H9 (cell line): ENCODE results near the gene CD300LG. TPM values are rescaled to one million over a fixed set of nuclear protein-coding genes. Genes with fewer than 3 reads are reported as not detected.

ENCODE experiments used
- DNase-seq: peaks from one replicate; pipeline ENCODE4 v3.0.0-alpha.2; 2017
- H2AFZ ChIP-seq: one replicate; pipeline ENCODE4 v1.6.1; 2013; ENCODE audit warnings: mild to moderate bottlenecking, low read length, control low read depth, moderate library complexity
- H2AK5ac ChIP-seq: 2 replicates; pipeline ENCODE4 v1.6.1; 2013; ENCODE audit warnings: low read length, control low read depth, mixed read lengths; ENCODE audit not compliant: insufficient read length
- H2BK120ac ChIP-seq: one replicate; pipeline ENCODE4 v1.6.1; 2013; ENCODE audit warnings: low read depth, mild to moderate bottlenecking, low read length, control low read depth, inconsistent platforms; ENCODE audit not compliant: poor library complexity, severe bottlenecking
- H2BK12ac ChIP-seq: 2 replicates; pipeline ENCODE4 v1.6.1; 2013; ENCODE audit warnings: low read length, control low read depth, mixed read lengths, low read depth; ENCODE audit not compliant: insufficient read length
- H2BK15ac ChIP-seq: 2 replicates; pipeline ENCODE4 v1.6.1; 2013; ENCODE audit warnings: low read depth, low read length, control low read depth
- H2BK20ac ChIP-seq: one replicate; pipeline ENCODE4 v1.6.1; 2013; ENCODE audit warnings: low read depth, mild to moderate bottlenecking, low read length, control low read depth, inconsistent platforms; ENCODE audit not compliant: poor library complexity, severe bottlenecking
- H2BK5ac ChIP-seq: 2 replicates; pipeline ENCODE4 v1.6.1; 2013; ENCODE audit warnings: low read length, control low read depth, mixed read lengths; ENCODE audit not compliant: insufficient read length
- H3K14ac ChIP-seq: 2 replicates; pipeline ENCODE4 v1.6.1; 2013; ENCODE audit warnings: low read length, control low read depth; ENCODE audit not compliant: insufficient read depth
- H3K18ac ChIP-seq: 2 replicates; pipeline ENCODE4 v1.6.1; 2013; ENCODE audit warnings: low read depth, mild to moderate bottlenecking, mixed read lengths, low read length, control low read depth; ENCODE audit not compliant: insufficient read length
- H3K23ac ChIP-seq: 2 replicates; pipeline ENCODE4 v1.6.1; 2013; ENCODE audit warnings: low read length, control low read depth, mixed read lengths, low read depth; ENCODE audit not compliant: insufficient read length
- H3K23me2 ChIP-seq: 2 replicates; pipeline ENCODE4 v1.6.1; 2013; ENCODE audit warnings: low read depth, mild to moderate bottlenecking, mixed read lengths, low read length, control low read depth; ENCODE audit not compliant: insufficient read length, poor library complexity, severe bottlenecking
- H3K27ac ChIP-seq: 2 replicates; pipeline ENCODE4 v1.5.1; 2013; ENCODE audit warnings: low read length, control low read depth, mixed read lengths, low read depth; ENCODE audit not compliant: insufficient read length
- H3K27me3 ChIP-seq: 2 replicates; pipeline ENCODE4 v1.6.1; 2013; ENCODE audit warnings: low read length, control low read depth, inconsistent platforms; ENCODE audit not compliant: insufficient read depth
- H3K4ac ChIP-seq: 2 replicates; pipeline ENCODE4 v1.6.1; 2013; ENCODE audit warnings: low read depth, mild to moderate bottlenecking, control low read depth, inconsistent platforms, low read length, moderate library complexity
- H3K4me1 ChIP-seq: 2 replicates; pipeline ENCODE4 v1.6.1; 2013; ENCODE audit warnings: low read length, control low read depth, inconsistent platforms; ENCODE audit not compliant: insufficient read depth
- H3K4me2 ChIP-seq: 2 replicates; pipeline ENCODE4 v1.6.1; 2013; ENCODE audit warnings: low read length, control low read depth, mixed read lengths; ENCODE audit not compliant: insufficient read length, insufficient read depth
- H3K56ac ChIP-seq: 2 replicates; pipeline ENCODE4 v1.6.1; 2013; ENCODE audit warnings: low read depth, mild to moderate bottlenecking, mixed read lengths, low read length, control low read depth; ENCODE audit not compliant: insufficient read length
- H3K79me1 ChIP-seq: 2 replicates; pipeline ENCODE4 v1.6.1; 2013; ENCODE audit warnings: low read depth, mild to moderate bottlenecking, moderate library complexity, low read length, control low read depth, inconsistent platforms; ENCODE audit not compliant: insufficient read depth, poor library complexity, severe bottlenecking
- H3K79me2 ChIP-seq: 2 replicates; pipeline ENCODE4 v1.6.1; 2013; ENCODE audit warnings: low read length, control low read depth, inconsistent platforms; ENCODE audit not compliant: insufficient read depth
- H3K9ac ChIP-seq: 2 replicates; pipeline ENCODE4 v1.6.1; 2013; ENCODE audit warnings: low read length, control low read depth, mixed read lengths; ENCODE audit not compliant: insufficient read length; ENCODE audit errors: extremely low read depth
- H3K9me3 ChIP-seq: one replicate; pipeline ENCODE4 v1.6.1; 2013; ENCODE audit warnings: low read depth, low read length, inconsistent platforms; ENCODE audit not compliant: control insufficient read depth
- H3T11ph ChIP-seq: one replicate; pipeline ENCODE4 v1.6.1; 2013; ENCODE audit warnings: mild to moderate bottlenecking, low read length, control low read depth, inconsistent platforms
- H4K20me1 ChIP-seq: one replicate; pipeline ENCODE4 v1.6.1; 2013; ENCODE audit not compliant: control insufficient read depth, insufficient read length, insufficient read depth
- H4K5ac ChIP-seq: 2 replicates; pipeline ENCODE4 v1.6.1; 2013; ENCODE audit warnings: low read depth, mild to moderate bottlenecking, mixed read lengths, low read length, control low read depth; ENCODE audit not compliant: insufficient read length
- H4K8ac ChIP-seq: replicated peaks from 2 replicates; pipeline ENCODE4 v1.6.1; 2013; ENCODE audit warnings: low read length, control low read depth, mixed read lengths, low read depth; ENCODE audit not compliant: insufficient read length
- H4K91ac ChIP-seq: 2 replicates; pipeline ENCODE4 v1.6.1; 2013; ENCODE audit warnings: low read depth, mild to moderate bottlenecking, moderate library complexity, mixed read lengths, low read length, control low read depth; ENCODE audit not compliant: insufficient read length
- H3K27ac Mint-ChIP-seq, 3 experiments: 2 replicates in 2 of 3; 3 replicates in 1 of 3; pipeline ENCODE4 v1.8.0; 2020 to 2021; ENCODE audit warnings: mixed read lengths in 3 of 3, mild to moderate bottlenecking in 1 of 3, moderate library complexity in 1 of 3
- H3K27me3 Mint-ChIP-seq: 2 replicates; pipeline ENCODE4 v1.8.0; 2021; ENCODE audit warnings: low read depth, mild to moderate bottlenecking, moderate library complexity, mixed read lengths
- H3K36me3 Mint-ChIP-seq, 3 experiments: 2 replicates in 2 of 3; 3 replicates in 1 of 3; pipeline ENCODE4 v1.8.0; 2020 to 2021; ENCODE audit warnings: low read depth in 3 of 3, mixed read lengths in 3 of 3; ENCODE audit not compliant: insufficient read depth in 1 of 3
- H3K4me1 Mint-ChIP-seq, 2 experiments: 2 replicates each; pipeline ENCODE4 v1.8.0; 2020; ENCODE audit warnings: mixed read lengths in 2 of 2
- H3K4me3 Mint-ChIP-seq, 2 experiments: 2 replicates in 1 of 2; 3 replicates in 1 of 2; pipeline ENCODE4 v1.8.0; 2020 to 2021; ENCODE audit warnings: mild to moderate bottlenecking in 2 of 2, mixed read lengths in 2 of 2, moderate library complexity in 1 of 2
- H3K9me3 Mint-ChIP-seq, 2 experiments: 2 replicates in 1 of 2; 3 replicates in 1 of 2; pipeline ENCODE4 v1.8.0; 2020; ENCODE audit warnings: mild to moderate bottlenecking in 2 of 2, mixed read lengths in 2 of 2, moderate library complexity in 1 of 2
- WGBS: extraction: QIAGEN DNeasy Blood & Tissue Kit; methylation state at CpG from one replicate; pipeline ENCODE4 v1.1.7; 2013; ENCODE audit warnings: missing lambda C conversion rate, low lambda C conversion rate, mixed read lengths; ENCODE audit not compliant: insufficient read length; ENCODE audit errors: extremely low coverage; 5-methylcytosine and 5-hydroxymethylcytosine counted together
- total RNA-seq: library from RNA; stranded (reverse); gene quantifications from 2 replicates; pipeline ENCODE4 v1.2.1, GENCODE V29; 2021
- TF ChIP-seq, protein P1 (sequence below): fragments of 200-600 bp; sonication (generic); conservative IDR thresholded peaks from 3 replicates; pipeline ENCODE4 v1.8.0; 2021; ENCODE audit warnings: antibody characterized with exemption, mild to moderate bottlenecking

Gene CD300LG
- total RNA-seq, 1 experiment from 2014 or later = not detected

DNA sequence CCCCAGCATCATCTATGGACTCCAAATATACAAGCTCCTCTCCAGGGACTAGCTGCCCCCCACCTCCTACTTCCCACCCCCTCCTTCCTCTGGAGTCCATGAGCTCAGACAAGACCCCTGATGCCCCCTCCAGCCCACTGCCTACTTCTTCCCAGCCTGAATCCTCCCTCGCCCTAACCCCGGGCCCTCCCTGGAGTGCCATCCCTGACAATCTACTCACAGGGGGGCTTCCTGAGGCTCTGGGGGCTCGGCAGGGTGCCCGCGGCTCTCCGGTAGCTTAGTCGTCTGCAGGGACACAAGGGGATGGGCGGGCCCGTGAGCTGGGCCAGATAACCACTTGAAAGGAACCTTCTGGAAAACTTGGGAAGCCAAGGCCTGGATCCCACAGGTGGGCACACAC, 29.1 kb upstream of the CD300LG start:
- TF ChIP-seq, protein P1, sequence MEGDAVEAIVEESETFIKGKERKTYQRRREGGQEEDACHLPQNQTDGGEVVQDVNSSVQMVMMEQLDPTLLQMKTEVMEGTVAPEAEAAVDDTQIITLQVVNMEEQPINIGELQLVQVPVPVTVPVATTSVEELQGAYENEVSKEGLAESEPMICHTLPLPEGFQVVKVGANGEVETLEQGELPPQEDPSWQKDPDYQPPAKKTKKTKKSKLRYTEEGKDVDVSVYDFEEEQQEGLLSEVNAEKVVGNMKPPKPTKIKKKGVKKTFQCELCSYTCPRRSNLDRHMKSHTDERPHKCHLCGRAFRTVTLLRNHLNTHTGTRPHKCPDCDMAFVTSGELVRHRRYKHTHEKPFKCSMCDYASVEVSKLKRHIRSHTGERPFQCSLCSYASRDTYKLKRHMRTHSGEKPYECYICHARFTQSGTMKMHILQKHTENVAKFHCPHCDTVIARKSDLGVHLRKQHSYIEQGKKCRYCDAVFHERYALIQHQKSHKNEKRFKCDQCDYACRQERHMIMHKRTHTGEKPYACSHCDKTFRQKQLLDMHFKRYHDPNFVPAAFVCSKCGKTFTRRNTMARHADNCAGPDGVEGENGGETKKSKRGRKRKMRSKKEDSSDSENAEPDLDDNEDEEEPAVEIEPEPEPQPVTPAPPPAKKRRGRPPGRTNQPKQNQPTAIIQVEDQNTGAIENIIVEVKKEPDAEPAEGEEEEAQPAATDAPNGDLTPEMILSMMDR = no peak
- no peaks in the 10 kb centered on the region for H3K79me2 ChIP-seq
- H3K56ac ChIP-seq = no peak overlapping the region
- H3K9me3 Mint-ChIP-seq = no peaks in the 10 kb centered on the region
- no peak overlapping the region for H4K8ac ChIP-seq
- no peak overlapping the region for H4K91ac ChIP-seq
- H3K36me3 Mint-ChIP-seq = peaks cover 0 to 7% (median 0%) of the 10 kb centered on the region in 3 experiments; a peak in 4 of 7 replicates
- no peaks in the 10 kb centered on the region for H3K9me3 ChIP-seq
- H2BK120ac ChIP-seq = no peak overlapping the region
- H2BK15ac ChIP-seq = no peak overlapping the region
- no peak overlapping the region for H3K27ac ChIP-seq
- H2BK20ac ChIP-seq = no peak overlapping the region
- H3K4me3 Mint-ChIP-seq = no peak overlapping the region; a peak in 1 of 5 replicates
- WGBS = no CpG with 5 or more reads among the region's 9 CpGs
- H3K4me1 Mint-ChIP-seq = peaks cover 4 to 7% of the 10 kb centered on the region in 2 experiments
- H2AFZ ChIP-seq = no peak overlapping the region
- no peak for DNase-seq
- no peak overlapping the region for H3K14ac ChIP-seq
- no peak overlapping the region for H3K18ac ChIP-seq
- H3K9ac ChIP-seq = no peak overlapping the region
- no peak overlapping the region for H2AK5ac ChIP-seq
- H3K4me1 ChIP-seq = no peaks in the 10 kb centered on the region
- no peak overlapping the region for H3K4me2 ChIP-seq
- H3K79me1 ChIP-seq = no peaks in the 10 kb centered on the region
- H3K27me3 Mint-ChIP-seq = no peaks in the 10 kb centered on the region
- H3K23me2 ChIP-seq = no peaks in the 10 kb centered on the region
- H3K27ac Mint-ChIP-seq = peak overlapping the region in 2 of 3 experiments; percentile 57 to 77; a peak in 2 of 7 replicates
- no peak overlapping the region for H3T11ph ChIP-seq
- no peaks in the 10 kb centered on the region for H4K20me1 ChIP-seq
- no peak overlapping the region for H3K4ac ChIP-seq
- H2BK12ac ChIP-seq = no peak overlapping the region
- H4K5ac ChIP-seq = no peak overlapping the region
- no peak overlapping the region for H2BK5ac ChIP-seq
- no peaks in the 10 kb centered on the region for H3K27me3 ChIP-seq
- no peak overlapping the region for H3K23ac ChIP-seq
